Kidney (tissue), 14 donors: ENCODE data around the gene PRRC2B. TPM values are rescaled to one million over a fixed set of nuclear protein-coding genes. Genes with fewer than 3 reads are reported as not detected.

Source experiments
- DNase-seq, 5 donors: peaks; one replicate each; pipeline ENCODE4 v3.0.0-alpha.2; 2013 to 2020
- FAIRE-seq: peaks from 2 replicates; lab custom pipeline; 2012; peaks lifted over from hg19 to GRCh38; lab: Jason Lieb, UNC
- H3K27ac ChIP-seq, 2 donors: one replicate each; pipeline ENCODE4 v1.7.0; 2013; ENCODE audit warnings: low read depth in 2 of 2, low read length in 2 of 2, inconsistent platforms in 1 of 2
- H3K27me3 ChIP-seq: one replicate; pipeline ENCODE4 v1.7.1; 2013; ENCODE audit warnings: low read length, inconsistent platforms; ENCODE audit not compliant: control insufficient read depth, insufficient read depth
- H3K36me3 ChIP-seq, 3 donors: one replicate each; pipeline versions ENCODE4 v1.7.0 to v1.7.1; 2013; ENCODE audit warnings: low read length in 3 of 3, control low read depth in 1 of 3, inconsistent platforms in 1 of 3; ENCODE audit not compliant: insufficient read depth in 3 of 3, control insufficient read depth in 2 of 3
- H3K4me1 ChIP-seq, 3 donors: one replicate each; pipeline versions ENCODE4 v1.7.0 to v1.7.1; 2013; ENCODE audit warnings: low read length in 3 of 3, inconsistent platforms in 1 of 3, low read depth in 1 of 3; ENCODE audit not compliant: control insufficient read depth in 2 of 3, insufficient read depth in 2 of 3
- H3K4me3 ChIP-seq, 3 donors: one replicate each; pipeline versions ENCODE4 v1.7.0 to v1.8.1; 2013; ENCODE audit warnings: low read length in 3 of 3, control low read depth in 1 of 3, inconsistent platforms in 1 of 3
- H3K9ac ChIP-seq, 3 donors: one replicate each; pipeline versions ENCODE4 v1.7.0 to v1.7.1; 2013; ENCODE audit warnings: low read length in 3 of 3, control low read depth in 1 of 3, inconsistent platforms in 1 of 3
- H3K9me3 ChIP-seq, 3 donors: one replicate each; pipeline versions ENCODE4 v1.7.0 to v1.7.1; 2013; ENCODE audit warnings: low read length in 3 of 3, control low read depth in 1 of 3, inconsistent platforms in 1 of 3; ENCODE audit not compliant: control insufficient read depth in 2 of 3, insufficient read depth in 1 of 3
- CTCF ChIP-seq: IDR thresholded peaks from 3 replicates; pipeline ENCODE4 v1.5.1; 2012; ENCODE audit warnings: mild to moderate bottlenecking, moderate library complexity, borderline replicate concordance; ENCODE audit not compliant: insufficient read depth; ENCODE audit errors: extremely low read depth
- intact Hi-C: fragments of 100-400 bp; cut with DNase I; formaldehyde crosslinking; loops from one replicate; pipeline ENCODE4 v1.11.1; 2022
- polyA plus RNA-seq: library from polyadenylated mRNA; stranded (reverse); fragments of 350-450 nt; fragmentation: Illumina TruSeq; extraction: RNeasy Lipid Tissue Mini Kit (QIAGEN cat#74804); gene quantifications from one replicate; pipeline ENCODE4 v1.2.3, GENCODE V29; 2014; ENCODE audit warnings: low read depth, low replicate concordance; ENCODE audit not compliant: insufficient read depth
- total RNA-seq: library from RNA; stranded (reverse); fragmentation: NEBNext Ultra II Directional; extraction: Animal tissue kit (Norgen Biotek cat#: 25700); gene quantifications from one replicate; pipeline ENCODE4 v1.2.1, GENCODE V29; 2021
- donor health status: control.
- donor health status: control.
- donor health status: control.
- donor health status: control.
- donor health status: control.
- donor health status: DM: yes; HTN: yes; CAD: no.
- donor health status: Normal renal cell carcinoma (clear cell type).

PRRC2B gene
- total and polyA plus RNA-seq, 2 donors from 2014 or later, result 37.4 to 227 TPM

DNA sequence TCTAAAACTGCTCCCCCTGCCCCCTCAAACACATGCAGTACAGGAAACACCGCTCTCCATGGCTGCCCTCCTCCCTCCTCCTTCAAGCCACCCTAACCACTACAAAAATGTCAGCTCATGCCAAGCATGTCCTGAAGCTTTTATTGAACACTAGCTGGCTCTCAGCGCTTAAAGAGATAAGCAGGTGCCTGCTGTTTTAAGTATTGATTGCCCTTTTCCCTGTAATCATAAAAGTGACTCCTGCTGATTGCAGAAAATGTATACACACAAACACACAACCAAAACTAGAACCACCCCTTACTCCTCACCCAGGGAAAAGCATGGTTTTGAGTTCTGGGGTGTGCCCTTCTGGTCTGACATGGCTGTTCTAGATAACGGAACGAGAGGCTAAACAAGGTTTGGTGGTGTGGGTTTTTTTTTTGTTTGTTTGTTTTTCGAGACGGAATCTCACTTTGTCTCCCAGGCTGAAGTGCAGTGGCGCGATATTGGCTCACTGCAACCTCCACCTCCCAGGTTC is 140.9 kb downstream of the PRRC2B start:
- Histone ChIP-seq H3K4me3 (no peak overlapping the region), H3K9me3 (no peaks in the 10 kb centered on the region), H3K9ac (no peak overlapping the region), H3K4me1 (peaks cover 0 to 8% (median 6%) of the 10 kb centered on the region in 3 donors), H3K36me3 (peaks cover 0 to under 1% (median 0%) of the 10 kb centered on the region in 3 donors), H3K27ac (no peak overlapping the region), H3K27me3 (no peaks in the 10 kb centered on the region)
- intact Hi-C loops, result no loop called here
- TF ChIP-seq CTCF, result no peak
- FAIRE-seq (no peak), DNase-seq (peak in 3 of 5 donors; percentile 21 to 53 (median 38))

DNA sequence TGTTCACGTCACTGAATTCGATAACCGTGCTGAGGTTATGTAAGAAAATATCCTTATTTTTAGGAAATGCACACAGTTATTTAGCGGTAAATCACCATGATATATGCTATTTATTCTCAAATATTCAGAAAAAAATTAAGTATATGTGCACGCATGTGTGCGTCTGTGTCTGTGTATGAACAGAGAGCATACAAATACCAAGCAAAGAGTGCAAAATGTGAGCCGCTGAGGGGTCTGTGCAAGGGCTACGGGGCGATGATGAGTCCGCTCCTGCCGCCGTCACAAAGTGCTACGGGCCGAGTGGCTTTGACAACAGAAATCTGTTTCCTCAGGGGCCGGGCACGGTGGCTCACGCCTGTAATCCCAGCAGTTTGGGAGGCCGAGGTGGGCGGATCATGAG is 144.1 kb downstream of the PRRC2B start:
- DNase-seq, result no peak
- TF ChIP-seq CTCF, result no peak
- intact Hi-C loops, result no loop called here
- FAIRE-seq, result no peak
- H3K27me3 ChIP-seq, result no peaks in the 10 kb centered on the region
- no peaks in the 10 kb centered on the region for H3K4me1 ChIP-seq
- no peaks in the 10 kb centered on the region for H3K9me3 ChIP-seq
- no peak overlapping the region for H3K9ac ChIP-seq
- no peaks in the 10 kb centered on the region for H3K36me3 ChIP-seq
- no peak overlapping the region for H3K27ac ChIP-seq
- no peak overlapping the region for H3K4me3 ChIP-seq

GRCh38 chr9:131539223-131539923 is 145.5 kb downstream of the PRRC2B start:
- intact Hi-C loops, result no loop called here
- TF ChIP-seq CTCF, result no peak
- Histone ChIP-seq H3K27me3 (no peaks in the 10 kb centered on the region), H3K27ac (no peak overlapping the region), H3K36me3 (no peaks in the 10 kb centered on the region), H3K9me3 (peaks cover 0 to 8% (median 0%) of the 10 kb centered on the region in 3 donors), H3K9ac (no peak overlapping the region), H3K4me1 (no peaks in the 10 kb centered on the region), H3K4me3 (no peak overlapping the region)
- FAIRE-seq (no peak), DNase-seq (no peak)
